ENCODE measurements around the gene ZNF331.

The ZNF331 gene

GRCh38 chr19:53538378-53539109 lies 599 bp downstream of the ZNF331 start:
- Mint-ChIP-seq H3K9me3 (no peaks in the 10 kb centered on the region), H3K4me1 (ENCODE audit: low read depth) (peaks cover 49% of the 10 kb centered on the region), H3K27ac (peak overlapping the region; percentile 96), H3K4me3 (peak overlapping the region; percentile 93), H3K36me3 (ENCODE audit: low read depth) (peaks cover 75% of the 10 kb centered on the region), H3K27me3 (no peaks in the 10 kb centered on the region)

GRCh38 chr19:53540091-53540490 lies 2.1 kb downstream of the ZNF331 start:
- no peak overlapping the region for H3K27ac Mint-ChIP-seq
- peak overlapping the region; percentile 93 for H3K4me3 Mint-ChIP-seq
- H3K9me3 Mint-ChIP-seq, result no peaks in the 10 kb centered on the region
- H3K4me1 Mint-ChIP-seq (ENCODE audit: low read depth), result peaks cover 52% of the 10 kb centered on the region
- peaks cover 76% of the 10 kb centered on the region for H3K36me3 Mint-ChIP-seq (ENCODE audit: low read depth)
- H3K27me3 Mint-ChIP-seq, result no peaks in the 10 kb centered on the region

- no peak overlapping the region for H3K4me3 Mint-ChIP-seq
- H3K27ac Mint-ChIP-seq, result no peak overlapping the region
- H3K27me3 Mint-ChIP-seq, result no peaks in the 10 kb centered on the region
- H3K4me1 Mint-ChIP-seq (ENCODE audit: low read depth), result peaks cover 49% of the 10 kb centered on the region
- H3K9me3 Mint-ChIP-seq, result no peaks in the 10 kb centered on the region
- peaks cover 74% of the 10 kb centered on the region for H3K36me3 Mint-ChIP-seq (ENCODE audit: low read depth)
Measured at GRCh38 chr19:53541971-53542370, 4.0 kb downstream of the ZNF331 start.

GRCh38 chr19:53545271-53546065 lies 7.5 kb downstream of the ZNF331 start:
- Mint-ChIP-seq H3K27me3 (no peaks in the 10 kb centered on the region), H3K4me1 (ENCODE audit: low read depth) (peaks cover 42% of the 10 kb centered on the region), H3K9me3 (peaks cover 7% of the 10 kb centered on the region), H3K27ac (peak overlapping the region; percentile 37), H3K4me3 (no peak overlapping the region), H3K36me3 (ENCODE audit: low read depth) (peaks cover 71% of the 10 kb centered on the region)

- peaks cover 68% of the 10 kb centered on the region for H3K36me3 Mint-ChIP-seq (ENCODE audit: low read depth)
- no peak overlapping the region for H3K27ac Mint-ChIP-seq
- no peaks in the 10 kb centered on the region for H3K27me3 Mint-ChIP-seq
- peaks cover 7% of the 10 kb centered on the region for H3K9me3 Mint-ChIP-seq
- H3K4me3 Mint-ChIP-seq, result no peak overlapping the region
- peaks cover 39% of the 10 kb centered on the region for H3K4me1 Mint-ChIP-seq (ENCODE audit: low read depth)
Measured at GRCh38 chr19:53546758-53547513, 9.0 kb downstream of the ZNF331 start.

GRCh38 chr19:53549340-53549739 lies 11.4 kb downstream of the ZNF331 start:
- Mint-ChIP-seq H3K4me3 (no peak overlapping the region), H3K27ac (no peak overlapping the region), H3K36me3 (ENCODE audit: low read depth) (peaks cover 60% of the 10 kb centered on the region), H3K9me3 (peaks cover 12% of the 10 kb centered on the region), H3K4me1 (ENCODE audit: low read depth) (peaks cover 54% of the 10 kb centered on the region), H3K27me3 (no peaks in the 10 kb centered on the region)

GRCh38 chr19:53552001-53552721 lies 14.2 kb downstream of the ZNF331 start:
- no peak overlapping the region for H3K4me3 Mint-ChIP-seq
- H3K27me3 Mint-ChIP-seq, result no peaks in the 10 kb centered on the region
- peak overlapping the region; percentile 41 for H3K27ac Mint-ChIP-seq
- peaks cover 43% of the 10 kb centered on the region for H3K4me1 Mint-ChIP-seq (ENCODE audit: low read depth)
- peaks cover 55% of the 10 kb centered on the region for H3K36me3 Mint-ChIP-seq (ENCODE audit: low read depth)
- H3K9me3 Mint-ChIP-seq, result peaks cover 12% of the 10 kb centered on the region

- Mint-ChIP-seq H3K4me3 (peak overlapping the region; percentile 89), H3K9me3 (peaks cover 12% of the 10 kb centered on the region), H3K4me1 (ENCODE audit: low read depth) (peaks cover 41% of the 10 kb centered on the region), H3K36me3 (ENCODE audit: low read depth) (peaks cover 58% of the 10 kb centered on the region), H3K27ac (peak overlapping the region; percentile 81), H3K27me3 (no peaks in the 10 kb centered on the region)
Measured at GRCh38 chr19:53553156-53553555, 15.2 kb downstream of the ZNF331 start.

- H3K27ac Mint-ChIP-seq, result peak overlapping the region; percentile 95
- peak overlapping the region; percentile 89 for H3K4me3 Mint-ChIP-seq
- peaks cover 12% of the 10 kb centered on the region for H3K9me3 Mint-ChIP-seq
- H3K4me1 Mint-ChIP-seq (ENCODE audit: low read depth), result peaks cover 35% of the 10 kb centered on the region
- H3K27me3 Mint-ChIP-seq, result no peaks in the 10 kb centered on the region
- peaks cover 57% of the 10 kb centered on the region for H3K36me3 Mint-ChIP-seq (ENCODE audit: low read depth)
Measured at GRCh38 chr19:53553865-53554791, 16.2 kb downstream of the ZNF331 start.

GRCh38 chr19:53554804-53555203 lies 16.9 kb downstream of the ZNF331 start:
- peaks cover 8% of the 10 kb centered on the region for H3K9me3 Mint-ChIP-seq
- H3K27me3 Mint-ChIP-seq, result no peaks in the 10 kb centered on the region
- peak overlapping the region; percentile 95 for H3K27ac Mint-ChIP-seq
- H3K4me3 Mint-ChIP-seq, result peak overlapping the region; percentile 89
- peaks cover 30% of the 10 kb centered on the region for H3K4me1 Mint-ChIP-seq (ENCODE audit: low read depth)
- H3K36me3 Mint-ChIP-seq (ENCODE audit: low read depth), result peaks cover 57% of the 10 kb centered on the region

- Mint-ChIP-seq H3K4me1 (ENCODE audit: low read depth) (peaks cover 28% of the 10 kb centered on the region), H3K27me3 (no peaks in the 10 kb centered on the region), H3K27ac (peak overlapping the region; percentile 95), H3K9me3 (peaks cover 5% of the 10 kb centered on the region), H3K36me3 (ENCODE audit: low read depth) (peaks cover 59% of the 10 kb centered on the region), H3K4me3 (peak overlapping the region; percentile 89)
Measured at GRCh38 chr19:53555352-53555751, 17.4 kb downstream of the ZNF331 start.

GRCh38 chr19:53571339-53571738 lies 33.4 kb downstream of the ZNF331 start:
- Mint-ChIP-seq H3K9me3 (peaks cover 25% of the 10 kb centered on the region), H3K4me3 (no peak overlapping the region), H3K27ac (no peak overlapping the region), H3K27me3 (no peaks in the 10 kb centered on the region), H3K36me3 (ENCODE audit: low read depth) (peaks cover 86% of the 10 kb centered on the region), H3K4me1 (ENCODE audit: low read depth) (peaks cover 4% of the 10 kb centered on the region)

GRCh38 chr19:53576941-53577653 lies 39.2 kb downstream of the ZNF331 start:
- no peak overlapping the region for H3K27ac Mint-ChIP-seq
- H3K27me3 Mint-ChIP-seq, result no peaks in the 10 kb centered on the region
- H3K4me3 Mint-ChIP-seq, result no peak overlapping the region
- peaks cover 78% of the 10 kb centered on the region for H3K36me3 Mint-ChIP-seq (ENCODE audit: low read depth)
- H3K4me1 Mint-ChIP-seq (ENCODE audit: low read depth), result no peaks in the 10 kb centered on the region
- peaks cover 30% of the 10 kb centered on the region for H3K9me3 Mint-ChIP-seq
